DMS79 treated with DMSO at 0.1 percent for 48 hours (cell line): Measurements from ENCODE around the gene RPTOR.
A peak's percentile ranks its signal among the peaks of the same experiment; 100 is the strongest.

Experiments used
- DNase-seq: peaks from one replicate; lab custom pipeline; 2025; lab: John Stamatoyannopoulos, UW

RPTOR gene

GRCh38 chr17:80961541-80962330 is 417.1 kb downstream of the RPTOR start:
- no peak for DNase-seq

GRCh38 chr17:80962356-80963329 is 418.0 kb downstream of the RPTOR start:
- no peak for DNase-seq

GRCh38 chr17:80963812-80964543 is 419.3 kb downstream of the RPTOR start:
- no peak for DNase-seq

GRCh38 chr17:80964544-80964856 is 419.9 kb downstream of the RPTOR start:
- DNase-seq, result no peak

GRCh38 chr17:80964859-80965580 is 420.4 kb downstream of the RPTOR start:
- no peak for DNase-seq

GRCh38 chr17:80965606-80966005 is 421.0 kb downstream of the RPTOR start:
- no peak for DNase-seq

GRCh38 chr17:80967404-80967872 is 422.8 kb downstream of the RPTOR start:
- no peak for DNase-seq

- DNase-seq, result peak; percentile 32
These were observed 424.0 kb downstream of the RPTOR start for GRCh38 chr17:80968602-80969029.

GRCh38 chr17:80969030-80969673 is 424.5 kb downstream of the RPTOR start:
- no peak for DNase-seq

GRCh38 chr17:80969674-80970043 is 425.0 kb downstream of the RPTOR start:
- no peak for DNase-seq

- no peak for DNase-seq
These were observed 425.6 kb downstream of the RPTOR start for GRCh38 chr17:80970044-80970761.

GRCh38 chr17:80970762-80971703 is 426.4 kb downstream of the RPTOR start:
- DNase-seq, result no peak

GRCh38 chr17:80971704-80972304 is 427.2 kb downstream of the RPTOR start:
- no peak for DNase-seq

GRCh38 chr17:80976701-80977100 is 432.1 kb downstream of the RPTOR start:
- no peak for DNase-seq

GRCh38 chr17:80977172-80977571 is 432.5 kb downstream of the RPTOR start:
- DNase-seq, result no peak

GRCh38 chr17:80978499-80979497 is 434.2 kb downstream of the RPTOR start:
- DNase-seq, result no peak

- DNase-seq, result no peak
These were observed 435.1 kb downstream of the RPTOR start for GRCh38 chr17:80979547-80980378.
